Right ventricle myocardium inferior (tissue), 1 donor: Measurements from ENCODE around the gene CDC20. TPM values are rescaled to one million over a fixed set of nuclear protein-coding genes. Genes with fewer than 3 reads are reported as not detected.

Experiments used
- ATAC-seq: fragments of 200-7000 bp; cut with Tn5 transposase; one replicate; pipeline ENCODE4 v1.9.1; 2020; ENCODE audit warnings: mild to moderate bottlenecking, moderate library complexity
- DNase-seq: peaks from one replicate; pipeline ENCODE4 v3.0.0; 2021; ENCODE audit errors: missing footprints
- intact Hi-C: fragments of 100-400 bp; cut with DNase I; formaldehyde crosslinking; loops from one replicate; pipeline ENCODE4 v1.11.0; 2022
- long read RNA-seq: library from polyadenylated mRNA; unstranded; transcript quantifications from one replicate; pipeline ENCODE4 v2.0.0, GENCODE V29; 2021
- total RNA-seq: library from RNA; stranded (reverse); fragmentation: NEBNext Ultra II Directional; extraction: Animal tissue kit (Norgen Biotek cat#: 25700); gene quantifications from one replicate; pipeline ENCODE4 v1.2.1, GENCODE V29; 2021
- donor health status: DM: no; HTN: yes; CAD: no; lungs with severe emphysema.

Gene CDC20
- total RNA-seq, result 1.6 TPM
- long read RNA-seq, partial matches to known transcripts, result 0 of 2 reads
- long read RNA-seq, other reads (novel, unspliced or antisense), result 0 of 2 reads

GRCh38 chr1:43358746-43359693 is at the start of gene CDC20:
CDC20 (plus strand) TSS chr1:43358981; CDS start chr1:43359216, 235 bp downstream.
- peak; percentile 98 for ATAC-seq
- peak; percentile 99 for DNase-seq
- intact Hi-C loops, result loop anchor here (2.0 kb wide), 1 partner anchor 120 kb away; no protein-coding TSS in a partner anchor

- DNase-seq (no peak), ATAC-seq (no peak)
- intact Hi-C loops, result loop anchor here (5.0 kb wide), 1 partner anchor 52 kb away; no protein-coding TSS in a partner anchor
Observed at GRCh38 chr1:43309405-43310025, 49.3 kb upstream of the CDC20 start.

- ATAC-seq (no peak), DNase-seq (no peak)
- intact Hi-C loops, result no loop called here
Observed at GRCh38 chr1:43311521-43311920, 47.3 kb upstream of the CDC20 start.

DNA sequence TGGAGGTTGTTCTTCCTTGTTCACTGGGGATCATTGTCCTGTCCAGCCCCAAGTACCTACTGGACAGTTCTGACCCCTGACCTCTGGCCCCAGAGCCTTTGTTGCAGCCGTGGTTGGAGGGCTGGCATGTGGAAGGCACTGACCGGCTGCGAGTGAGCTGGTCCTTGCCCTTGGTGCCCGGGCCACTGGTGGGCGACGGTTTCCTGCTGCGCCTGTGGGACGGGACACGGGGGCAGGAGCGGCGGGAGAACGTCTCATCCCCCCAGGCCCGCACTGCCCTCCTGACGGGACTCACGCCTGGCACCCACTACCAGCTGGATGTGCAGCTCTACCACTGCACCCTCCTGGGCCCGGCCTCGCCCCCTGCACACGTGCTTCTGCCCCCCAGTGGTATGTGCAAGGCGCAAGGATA is 46.6 kb upstream of the CDC20 start:
- ATAC-seq, result no peak
- intact Hi-C loops, result no loop called here

DNA sequence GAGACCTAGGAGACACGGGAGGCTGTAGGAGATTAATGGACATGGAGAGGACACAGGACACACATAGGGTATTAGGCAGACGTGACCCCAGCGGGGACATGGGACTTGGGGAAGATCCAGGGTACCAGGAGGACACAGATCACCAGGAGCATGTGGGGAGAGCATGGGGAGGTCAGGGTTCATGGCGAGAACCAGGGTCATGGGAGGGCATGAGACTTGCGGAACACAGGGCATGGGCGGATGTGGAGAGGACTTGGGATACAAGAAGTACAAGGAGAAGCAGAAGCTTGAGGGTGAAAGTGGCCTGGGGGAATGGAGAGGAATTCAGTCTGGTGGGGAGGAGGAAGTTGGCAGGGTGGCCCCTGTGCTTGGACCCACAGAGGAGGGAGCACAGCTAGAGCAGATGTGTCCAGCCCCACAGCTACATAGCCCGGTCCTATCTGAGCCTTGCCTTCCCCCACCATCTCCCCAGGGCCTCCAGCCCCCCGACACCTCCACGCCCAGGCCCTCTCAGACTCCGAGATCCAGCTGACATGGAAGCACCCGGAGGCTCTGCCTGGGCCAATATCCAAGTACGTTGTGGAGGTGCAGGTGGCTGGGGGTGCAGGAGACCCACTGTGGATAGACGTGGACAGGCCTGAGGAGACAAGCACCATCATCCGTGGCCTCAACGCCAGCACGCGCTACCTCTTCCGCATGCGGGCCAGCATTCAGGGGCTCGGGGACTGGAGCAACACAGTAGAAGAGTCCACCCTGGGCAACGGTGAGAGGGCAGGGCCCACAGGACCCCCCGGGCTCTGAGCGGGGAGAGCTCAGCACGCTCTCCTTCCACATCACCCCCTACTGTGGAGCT is 45.9 kb upstream of the CDC20 start:
- ATAC-seq (no peak), DNase-seq (no peak)
- intact Hi-C loops, result no loop called here

More for the DNA sequence above, 46.6 kb upstream of the CDC20 start:
- DNase-seq, result no peak

DNA sequence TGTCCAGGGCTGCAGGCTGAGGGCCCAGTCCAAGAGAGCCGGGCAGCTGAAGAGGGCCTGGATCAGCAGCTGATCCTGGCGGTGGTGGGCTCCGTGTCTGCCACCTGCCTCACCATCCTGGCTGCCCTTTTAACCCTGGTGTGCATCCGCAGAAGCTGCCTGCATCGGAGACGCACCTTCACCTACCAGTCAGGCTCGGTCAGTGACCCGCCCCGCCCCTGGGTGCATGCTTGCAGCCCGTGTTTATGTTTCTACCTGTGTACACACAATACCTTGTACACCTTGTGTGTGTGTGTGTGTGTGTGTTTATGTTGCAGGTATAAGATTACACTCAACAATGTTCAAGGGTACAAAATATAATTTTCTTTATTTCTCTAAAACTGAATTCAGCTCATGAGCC is 45.0 kb upstream of the CDC20 start:
- DNase-seq, result no peak
- ATAC-seq, result no peak

DNA sequence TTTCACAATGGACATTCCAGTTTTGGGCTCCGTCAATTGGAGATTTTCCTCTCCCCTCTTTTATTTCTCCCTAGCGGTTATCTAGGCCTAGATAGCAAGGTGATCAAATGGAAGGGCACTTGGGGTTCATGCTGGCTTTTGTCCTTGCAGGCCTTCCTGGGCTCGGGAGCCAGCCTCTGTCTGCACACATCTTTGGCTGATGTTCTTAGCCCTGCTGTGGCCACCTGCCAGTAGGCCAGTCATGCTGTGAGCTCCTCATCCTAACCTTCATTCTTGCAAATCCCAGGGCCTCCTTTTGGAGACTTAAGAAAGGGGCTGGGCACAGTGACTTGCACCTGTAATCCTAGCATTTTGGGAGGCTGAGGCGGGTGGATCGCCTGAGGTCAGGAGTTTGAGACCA is 44.5 kb upstream of the CDC20 start:
- intact Hi-C loops, result no loop called here
- no peak for ATAC-seq
- no peak for DNase-seq

More for the DNA sequence above, 45.0 kb upstream of the CDC20 start:
- intact Hi-C loops, result no loop called here

DNA sequence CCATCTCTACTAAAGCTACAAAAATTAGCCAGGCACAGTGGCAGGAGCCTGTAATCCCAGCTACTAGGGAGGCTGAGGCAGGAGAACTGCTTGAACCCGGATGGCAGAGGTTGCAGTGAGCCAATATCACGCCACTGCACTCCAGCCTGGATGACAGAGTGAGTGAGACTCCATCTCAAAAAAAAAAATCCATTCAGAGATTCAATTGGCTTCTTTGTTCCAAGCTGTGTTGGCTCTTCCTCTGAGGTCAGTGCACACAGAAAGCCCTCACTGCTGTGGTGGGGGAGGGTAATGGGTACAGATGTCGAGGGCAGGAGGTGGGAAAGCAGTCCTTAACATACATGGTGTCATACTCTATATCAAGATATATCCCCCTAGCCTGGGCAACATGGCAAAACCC is 43.3 kb upstream of the CDC20 start:
- DNase-seq (no peak), ATAC-seq (no peak)
- intact Hi-C loops, result no loop called here

DNA sequence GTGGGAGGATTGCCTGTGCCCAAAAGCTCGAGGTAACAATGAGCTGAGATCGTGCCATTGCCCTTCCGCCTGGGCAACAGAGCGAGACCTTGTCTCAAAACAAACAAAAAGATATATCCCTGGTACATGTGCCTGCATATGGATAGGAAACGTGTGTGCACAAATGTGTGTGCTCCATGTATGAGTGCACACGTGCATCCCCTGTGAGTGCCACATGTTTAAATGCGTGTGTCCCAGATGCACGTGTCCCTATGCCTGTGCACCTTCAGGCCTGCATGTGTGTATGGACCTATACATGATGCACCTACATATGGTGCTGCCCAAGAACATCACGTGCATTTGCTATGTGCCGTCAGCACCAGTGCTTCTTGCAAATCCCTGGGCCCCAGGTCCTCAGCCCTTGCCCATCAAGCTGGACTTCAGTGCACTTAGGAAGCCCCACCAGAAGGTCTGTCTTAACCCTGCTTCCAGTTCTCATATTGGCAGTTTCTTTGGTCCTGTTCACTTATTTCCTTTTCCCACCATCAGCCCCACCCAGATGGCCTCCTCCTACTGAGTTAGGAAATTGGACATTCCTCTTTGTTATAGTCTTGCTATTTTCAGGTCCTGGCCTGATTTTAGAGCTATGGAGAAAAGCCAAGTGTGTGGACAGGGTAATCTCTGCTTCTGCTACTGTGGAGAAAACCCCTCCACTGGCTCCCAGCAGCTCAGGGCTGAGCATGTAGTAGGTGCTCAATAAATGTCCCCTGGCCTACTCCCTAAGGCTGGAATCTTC is 42.6 kb upstream of the CDC20 start:
- no peak for ATAC-seq
- intact Hi-C loops, result no loop called here
- no peak for DNase-seq

DNA sequence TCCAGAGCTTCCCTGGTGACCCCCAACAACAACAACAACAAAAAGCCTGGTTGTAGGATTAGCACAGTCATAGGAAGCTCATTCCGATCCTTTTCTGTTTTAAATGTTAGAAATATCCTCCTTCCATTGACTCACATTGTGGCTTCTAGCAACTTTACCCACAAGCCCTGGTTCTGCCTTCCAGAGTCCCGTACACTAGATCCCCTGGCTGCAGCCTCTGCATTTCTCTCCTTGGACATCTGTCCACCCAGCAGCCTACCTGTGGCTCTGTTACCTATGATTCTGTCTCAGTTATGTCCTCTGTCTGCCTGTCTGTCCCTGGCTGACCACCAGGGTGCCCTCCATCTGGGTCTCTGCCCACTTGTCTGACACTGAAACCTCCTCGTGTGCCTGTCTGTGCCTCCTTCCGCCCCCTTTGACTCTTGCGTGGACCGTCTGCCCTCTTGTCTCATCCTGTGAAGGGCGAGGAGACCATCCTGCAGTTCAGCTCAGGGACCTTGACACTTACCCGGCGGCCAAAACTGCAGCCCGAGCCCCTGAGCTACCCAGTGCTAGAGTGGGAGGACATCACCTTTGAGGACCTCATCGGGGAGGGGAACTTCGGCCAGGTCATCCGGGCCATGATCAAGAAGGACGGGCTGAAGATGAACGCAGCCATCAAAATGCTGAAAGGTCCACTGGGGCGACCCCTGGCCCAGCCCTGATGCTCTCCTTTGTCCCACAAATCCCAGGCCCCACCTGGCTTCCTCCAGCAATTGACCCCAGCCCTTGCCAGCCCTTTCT is 41.9 kb upstream of the CDC20 start:
- no peak for DNase-seq
- ATAC-seq, result no peak
- intact Hi-C loops, result no loop called here

- ATAC-seq, result no peak
- intact Hi-C loops, result no loop called here
- DNase-seq, result no peak
Observed at GRCh38 chr1:43317817-43318471, 40.8 kb upstream of the CDC20 start.

GRCh38 chr1:43318831-43319230 is 40.0 kb upstream of the CDC20 start:
- intact Hi-C loops, result no loop called here
- DNase-seq (no peak), ATAC-seq (no peak)

DNA sequence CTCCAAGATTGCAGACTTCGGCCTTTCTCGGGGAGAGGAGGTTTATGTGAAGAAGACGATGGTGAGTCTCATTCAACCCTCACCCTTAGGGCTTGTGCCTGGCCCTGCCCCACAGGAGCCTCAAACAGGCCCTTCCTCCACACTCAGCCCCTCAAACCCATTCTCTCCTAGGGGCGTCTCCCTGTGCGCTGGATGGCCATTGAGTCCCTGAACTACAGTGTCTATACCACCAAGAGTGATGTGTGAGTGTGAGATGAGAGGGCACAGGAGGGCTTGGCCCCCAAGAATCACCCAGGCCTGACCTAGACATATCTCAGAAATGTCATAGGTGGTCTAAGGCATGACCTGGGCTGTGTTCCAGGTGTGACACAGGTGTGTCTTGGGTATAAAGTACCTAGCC is 39.5 kb upstream of the CDC20 start:
- intact Hi-C loops, result no loop called here
- ATAC-seq (no peak), DNase-seq (no peak)

GRCh38 chr1:43319766-43320165 is 39.0 kb upstream of the CDC20 start:
- intact Hi-C loops, result no loop called here
- ATAC-seq, result no peak
- DNase-seq, result no peak

- no peak for ATAC-seq
- no peak for DNase-seq
- intact Hi-C loops, result no loop called here
Observed at GRCh38 chr1:43321331-43321891, 37.4 kb upstream of the CDC20 start.

DNA sequence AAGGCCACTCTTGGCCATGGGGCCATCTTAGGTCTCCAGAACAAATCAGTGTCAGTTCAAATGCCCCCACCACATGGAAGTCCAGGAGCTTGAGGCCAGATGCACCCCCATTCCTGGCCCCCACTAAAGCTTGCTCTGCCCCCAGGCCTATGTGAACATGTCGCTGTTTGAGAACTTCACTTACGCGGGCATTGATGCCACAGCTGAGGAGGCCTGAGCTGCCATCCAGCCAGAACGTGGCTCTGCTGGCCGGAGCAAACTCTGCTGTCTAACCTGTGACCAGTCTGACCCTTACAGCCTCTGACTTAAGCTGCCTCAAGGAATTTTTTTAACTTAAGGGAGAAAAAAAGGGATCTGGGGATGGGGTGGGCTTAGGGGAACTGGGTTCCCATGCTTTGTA is 36.3 kb upstream of the CDC20 start:
- no peak for DNase-seq
- intact Hi-C loops, result no loop called here
- ATAC-seq, result no peak

DNA sequence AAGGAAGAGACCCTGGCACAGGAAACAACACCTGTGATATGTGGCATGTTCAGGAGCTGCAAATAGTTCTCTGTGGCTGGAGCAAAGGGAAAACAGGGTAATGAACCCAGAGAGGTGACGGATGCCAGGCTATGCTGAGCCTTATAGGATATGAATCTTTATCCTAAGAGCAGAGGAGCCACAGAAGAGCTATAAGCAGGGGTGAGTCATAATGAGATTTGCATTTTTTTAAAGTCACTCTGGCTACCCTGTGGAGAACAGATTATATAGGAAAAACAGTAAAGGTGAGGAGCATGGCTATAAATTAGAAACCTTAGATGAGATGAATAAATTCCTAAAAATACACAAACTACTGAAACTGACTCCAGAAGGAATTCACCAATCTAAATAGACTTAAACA is 34.0 kb upstream of the CDC20 start:
- no peak for ATAC-seq
- intact Hi-C loops, result no loop called here
- no peak for DNase-seq
